ENCODE results near the gene ANKRD17. TPM values are rescaled to one million over a fixed set of nuclear protein-coding genes. Genes with fewer than 3 reads are reported as not detected.

The ANKRD17 gene
- total RNA-seq, 4 donors from 2014 or later, result 25.0 to 75.6 (median 56.7) TPM

DNA sequence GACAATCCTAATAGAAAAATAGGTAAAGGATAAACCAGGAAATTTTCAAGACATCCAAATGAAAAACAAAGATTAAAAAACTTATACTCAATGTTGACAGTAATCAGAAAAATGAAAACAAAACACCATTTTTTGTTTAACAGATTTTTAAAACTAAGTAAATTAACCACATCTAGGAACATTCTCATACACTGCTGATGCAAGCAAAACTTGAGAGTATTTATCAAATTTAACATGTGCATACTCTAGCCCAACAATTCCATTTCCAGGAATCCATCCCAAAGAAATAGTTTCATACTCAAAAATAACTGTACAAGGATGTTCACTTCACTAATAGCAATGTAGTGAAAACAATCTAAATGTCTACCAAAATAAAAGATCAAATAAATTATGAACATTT, 11.5 kb downstream of the ANKRD17 start:
- no peak for DNase-seq
- Histone ChIP-seq H3K27me3 (no peaks in the 10 kb centered on the region), H3K4me3 (no peak overlapping the region), H3K4me1 (peaks cover 0 to 10% of the 10 kb centered on the region in 2 donors), H3K9me3 (no peaks in the 10 kb centered on the region), H3K36me3 (no peaks in the 10 kb centered on the region), H3K27ac (no peak overlapping the region)
- no peak for TF ChIP-seq POLR2A (IDR thresholded peaks at IDR 0.05)
- TF ChIP-seq, protein P1, sequence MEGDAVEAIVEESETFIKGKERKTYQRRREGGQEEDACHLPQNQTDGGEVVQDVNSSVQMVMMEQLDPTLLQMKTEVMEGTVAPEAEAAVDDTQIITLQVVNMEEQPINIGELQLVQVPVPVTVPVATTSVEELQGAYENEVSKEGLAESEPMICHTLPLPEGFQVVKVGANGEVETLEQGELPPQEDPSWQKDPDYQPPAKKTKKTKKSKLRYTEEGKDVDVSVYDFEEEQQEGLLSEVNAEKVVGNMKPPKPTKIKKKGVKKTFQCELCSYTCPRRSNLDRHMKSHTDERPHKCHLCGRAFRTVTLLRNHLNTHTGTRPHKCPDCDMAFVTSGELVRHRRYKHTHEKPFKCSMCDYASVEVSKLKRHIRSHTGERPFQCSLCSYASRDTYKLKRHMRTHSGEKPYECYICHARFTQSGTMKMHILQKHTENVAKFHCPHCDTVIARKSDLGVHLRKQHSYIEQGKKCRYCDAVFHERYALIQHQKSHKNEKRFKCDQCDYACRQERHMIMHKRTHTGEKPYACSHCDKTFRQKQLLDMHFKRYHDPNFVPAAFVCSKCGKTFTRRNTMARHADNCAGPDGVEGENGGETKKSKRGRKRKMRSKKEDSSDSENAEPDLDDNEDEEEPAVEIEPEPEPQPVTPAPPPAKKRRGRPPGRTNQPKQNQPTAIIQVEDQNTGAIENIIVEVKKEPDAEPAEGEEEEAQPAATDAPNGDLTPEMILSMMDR (IDR thresholded peaks at IDR 0.05), result no peak
- intact Hi-C loops (cut with DNase I; ENCODE audit: low total_unique reads), result no loop called here

DNA sequence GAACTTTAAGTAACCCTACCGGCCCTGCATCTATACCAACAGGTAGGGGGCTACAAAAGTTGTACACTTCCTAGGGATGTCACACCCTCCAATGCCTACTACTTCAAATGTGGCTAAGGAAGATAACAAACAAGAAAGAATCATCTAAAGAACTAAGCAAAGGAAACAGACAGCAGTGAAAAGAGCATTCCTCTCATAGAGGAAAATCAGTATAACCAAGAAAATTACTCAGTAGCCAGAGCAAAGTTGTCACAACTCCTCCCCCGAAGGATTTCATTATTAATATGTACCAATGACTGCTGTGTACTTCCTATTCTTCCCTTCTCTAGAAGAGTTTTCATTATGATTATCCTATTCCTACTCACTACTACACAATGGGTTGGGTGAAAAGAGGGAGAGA, 12.6 kb downstream of the ANKRD17 start:
- intact Hi-C loops (cut with DNase I; ENCODE audit: low total_unique reads), result no loop called here
- no peak for DNase-seq
- Histone ChIP-seq H3K36me3 (no peaks in the 10 kb centered on the region), H3K4me1 (peaks cover 0 to 14% of the 10 kb centered on the region in 2 donors), H3K9me3 (no peaks in the 10 kb centered on the region), H3K27me3 (no peaks in the 10 kb centered on the region), H3K27ac (no peak overlapping the region), H3K4me3 (no peak overlapping the region)
- TF ChIP-seq POLR2A (IDR thresholded peaks at IDR 0.05), result no peak
- TF ChIP-seq, protein P1 (IDR thresholded peaks at IDR 0.05), result no peak

DNA sequence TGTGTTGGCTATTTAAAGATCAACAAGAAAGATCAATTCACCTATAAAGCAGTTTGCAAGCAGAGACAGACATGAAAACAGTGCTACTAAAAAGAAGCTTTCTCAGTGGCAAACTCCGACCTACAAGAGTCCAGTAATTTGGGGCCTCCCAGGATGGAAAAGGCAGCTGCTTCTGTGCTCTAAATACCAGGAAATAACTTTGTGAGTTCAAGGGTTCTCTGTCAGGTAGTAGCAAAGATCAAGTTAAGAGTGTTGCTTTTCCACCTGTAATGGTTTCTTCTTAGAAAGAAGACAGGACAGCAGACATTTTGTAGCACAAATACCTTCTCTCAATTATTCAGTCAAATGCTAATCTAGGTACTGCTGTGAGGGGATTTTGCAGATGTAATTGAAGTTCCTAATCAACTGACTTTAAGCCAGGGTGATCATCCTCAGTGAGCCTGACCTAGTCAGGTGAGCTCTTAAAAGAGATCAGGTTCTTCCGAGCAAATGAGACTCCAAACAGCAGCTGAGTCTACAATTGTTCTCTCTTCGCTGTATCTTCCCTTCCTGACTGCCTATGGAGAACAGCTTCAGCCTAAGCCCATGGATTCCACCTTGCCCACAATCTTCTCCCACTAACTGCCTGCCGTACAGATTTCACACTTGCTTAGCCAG, 13.5 kb downstream of the ANKRD17 start:
- Histone ChIP-seq H3K4me1 (peaks cover 0 to 14% of the 10 kb centered on the region in 2 donors), H3K9me3 (no peaks in the 10 kb centered on the region), H3K27ac (no peak overlapping the region), H3K27me3 (no peaks in the 10 kb centered on the region), H3K36me3 (no peaks in the 10 kb centered on the region), H3K4me3 (no peak overlapping the region)
- TF ChIP-seq POLR2A (IDR thresholded peaks at IDR 0.05), result no peak
- TF ChIP-seq, protein P1 (IDR thresholded peaks at IDR 0.05), result no peak
- intact Hi-C loops (cut with DNase I; ENCODE audit: low total_unique reads), result no loop called here
- DNase-seq, result no peak

DNA sequence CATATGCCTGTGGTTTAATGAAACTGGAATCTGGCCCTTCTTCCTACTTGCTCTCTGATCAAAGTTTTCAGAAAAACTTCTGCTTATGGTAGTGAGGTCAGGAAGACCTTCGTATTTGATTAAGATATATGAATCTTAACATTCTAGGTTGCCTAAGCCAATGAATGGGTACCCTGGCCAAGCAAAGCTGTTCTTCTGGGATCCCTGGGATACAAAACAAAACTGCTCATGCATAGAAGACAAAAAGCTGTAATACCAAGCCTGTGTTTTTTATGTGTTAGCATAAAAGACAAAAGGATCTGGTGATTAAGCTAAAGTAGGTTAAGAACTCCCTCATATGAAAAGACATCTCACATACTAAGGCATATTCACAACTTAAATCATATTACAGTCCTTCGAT, 21.6 kb downstream of the ANKRD17 start:
- no peaks in the 10 kb centered on the region for H3K27me3 ChIP-seq
- no peak for DNase-seq
- intact Hi-C loops (cut with DNase I; ENCODE audit: low total_unique reads), result no loop called here

DNA sequence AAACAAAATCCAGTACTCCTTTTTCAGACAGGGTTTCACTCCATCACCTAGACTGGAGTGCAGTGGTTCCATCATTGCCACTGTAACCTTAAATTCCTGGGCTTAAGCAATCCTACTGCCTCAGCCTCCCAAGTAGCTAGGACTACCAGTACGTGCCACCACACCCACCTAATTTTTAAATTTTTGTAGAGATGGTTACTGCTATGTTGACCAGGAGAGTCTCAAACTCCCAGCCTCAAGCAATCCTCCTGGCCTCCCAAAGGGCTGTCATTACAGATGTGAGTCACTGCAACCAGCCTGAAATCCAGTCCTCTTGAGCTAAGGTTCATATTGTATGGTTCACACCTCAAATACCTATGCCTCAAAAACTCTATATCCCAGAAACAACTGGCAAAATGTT, 22.4 kb downstream of the ANKRD17 start:
- no peak overlapping the region for H3K4me3 ChIP-seq
- no peaks in the 10 kb centered on the region for H3K36me3 ChIP-seq
- intact Hi-C loops (cut with DNase I; ENCODE audit: low total_unique reads), result no loop called here
- no peak for TF ChIP-seq POLR2A (IDR thresholded peaks at IDR 0.05)
- TF ChIP-seq, protein P1 (IDR thresholded peaks at IDR 0.05), result no peak
- no peaks in the 10 kb centered on the region for H3K27me3 ChIP-seq
- no peaks in the 10 kb centered on the region for H3K9me3 ChIP-seq
- no peaks in the 10 kb centered on the region for H3K4me1 ChIP-seq
- no peak overlapping the region for H3K27ac ChIP-seq
- no peak for DNase-seq

More for the DNA sequence above, 21.6 kb downstream of the ANKRD17 start:
- Histone ChIP-seq H3K36me3 (no peaks in the 10 kb centered on the region), H3K27ac (no peak overlapping the region), H3K4me1 (peaks cover 0 to 3% of the 10 kb centered on the region in 2 donors), H3K9me3 (no peaks in the 10 kb centered on the region), H3K4me3 (no peak overlapping the region)
- no peak for TF ChIP-seq POLR2A (IDR thresholded peaks at IDR 0.05)
- TF ChIP-seq, protein P1 (IDR thresholded peaks at IDR 0.05), result no peak

All from uterus (tissue), 4 donors.